Hematopoietic multipotent progenitor cell (in vitro differentiated cells): ENCODE measurements around the gene SFPQ. TPM values are rescaled to one million over a fixed set of nuclear protein-coding genes. Genes with fewer than 3 reads are reported as not detected.

Experiments
- DNase-seq, 3 donors: peaks; one replicate each; pipeline ENCODE4 v3.0.0-alpha.2; 2011 to 2015; ENCODE audit warnings: low read depth in 2 of 3, low spot score in 2 of 3
- total RNA-seq: library from RNA; depleted of rRNA; stranded (reverse); fragments of >200 nt; gene quantifications from one replicate; pipeline ENCODE4 v1.2.3, GENCODE V29; 2012

SFPQ gene
- total RNA-seq, 1 donor = 221 TPM

GRCh38 chr1:35188578-35189392 lies 4.2 kb downstream of the SFPQ start:
- no peak for DNase-seq

- no peak for DNase-seq
Measured at GRCh38 chr1:35187816-35188342, 5.1 kb downstream of the SFPQ start.

GRCh38 chr1:35186239-35186638 lies 6.7 kb downstream of the SFPQ start:
- no peak for DNase-seq

- DNase-seq = no peak
Measured at GRCh38 chr1:35185200-35185599, 7.7 kb downstream of the SFPQ start.

GRCh38 chr1:35184495-35185199 lies 8.3 kb downstream of the SFPQ start:
- no peak for DNase-seq

GRCh38 chr1:35181790-35182455 lies 11.0 kb downstream of the SFPQ start:
- DNase-seq = no peak

GRCh38 chr1:35180776-35181374 lies 12.1 kb downstream of the SFPQ start:
- DNase-seq = no peak

- no peak for DNase-seq
Measured at GRCh38 chr1:35179908-35180307, 13.0 kb downstream of the SFPQ start.

GRCh38 chr1:35178874-35179380 lies 14.0 kb downstream of the SFPQ start:
- DNase-seq = no peak

- DNase-seq = no peak
Measured at GRCh38 chr1:35178295-35178695, 14.7 kb downstream of the SFPQ start.

GRCh38 chr1:35177237-35177786 lies 15.6 kb downstream of the SFPQ start:
- no peak for DNase-seq

- no peak for DNase-seq
Measured at GRCh38 chr1:35175602-35176001, 17.3 kb downstream of the SFPQ start.

- no peak for DNase-seq
Measured at GRCh38 chr1:35175098-35175576, 17.8 kb downstream of the SFPQ start.

GRCh38 chr1:35173909-35174540 lies 18.9 kb downstream of the SFPQ start:
- DNase-seq = no peak

GRCh38 chr1:35173491-35173890 lies 19.5 kb downstream of the SFPQ start:
- DNase-seq = no peak

GRCh38 chr1:35172022-35172421 lies 20.9 kb downstream of the SFPQ start:
- DNase-seq = no peak

- DNase-seq = no peak
Measured at GRCh38 chr1:35171579-35171978, 21.4 kb downstream of the SFPQ start.

GRCh38 chr1:35164893-35165292 lies 28.1 kb downstream of the SFPQ start:
- no peak for DNase-seq

GRCh38 chr1:35151220-35151619 lies 41.7 kb downstream of the SFPQ start:
- DNase-seq = no peak
